ENCODE data around the gene SMPDL3A. TPM values are rescaled to one million over a fixed set of nuclear protein-coding genes. Genes with fewer than 3 reads are reported as not detected.

Gene SMPDL3A
- total RNA-seq, 1 experiment from 2014 or later = 3.5 TPM

DNA sequence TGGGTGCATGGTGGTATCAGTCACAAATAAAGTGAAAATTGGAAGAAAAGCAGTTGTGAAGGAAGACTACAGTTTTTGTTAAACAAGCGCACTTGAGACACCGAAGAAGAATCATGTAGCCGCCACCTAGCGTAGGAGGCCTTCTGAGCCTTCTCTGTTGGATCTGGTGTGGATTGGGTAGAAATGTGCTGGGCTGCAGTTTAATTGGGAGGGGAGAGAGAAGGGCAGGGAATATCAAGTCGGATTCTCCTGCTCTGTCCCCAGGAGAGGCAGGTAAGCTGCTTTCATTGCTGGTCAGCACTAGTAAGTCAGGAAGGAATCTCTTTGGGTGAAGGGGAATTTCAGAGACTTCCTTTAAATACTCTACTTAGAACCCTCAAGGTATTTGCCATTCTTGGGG is 10.8 kb upstream of the SMPDL3A start:
- Mint-ChIP-seq H3K36me3 (ENCODE audit: insufficient read depth, unreplicated experiment) (no peaks in the 10 kb centered on the region), H3K27ac (ENCODE audit: low read depth, unreplicated experiment) (no peak overlapping the region), H3K27me3 (ENCODE audit: insufficient read depth, unreplicated experiment) (no peaks in the 10 kb centered on the region), H3K4me3 (ENCODE audit: unreplicated experiment) (no peak overlapping the region), H3K4me1 (ENCODE audit: insufficient read depth, unreplicated experiment) (no peaks in the 10 kb centered on the region), H3K9me3 (ENCODE audit: unreplicated experiment) (no peaks in the 10 kb centered on the region)
- intact Hi-C loops (cut with micrococcal nuclease) = no loop called here
- CTCF ChIA-PET = interaction anchor here (0.7 to 2.1 kb wide), 3 partner anchors 11 to 47 kb away, joined by 3 to 5 read pairs (median 3); partner anchors contain the start of gene SMPDL3A
- TF ChIP-seq, protein P1, sequence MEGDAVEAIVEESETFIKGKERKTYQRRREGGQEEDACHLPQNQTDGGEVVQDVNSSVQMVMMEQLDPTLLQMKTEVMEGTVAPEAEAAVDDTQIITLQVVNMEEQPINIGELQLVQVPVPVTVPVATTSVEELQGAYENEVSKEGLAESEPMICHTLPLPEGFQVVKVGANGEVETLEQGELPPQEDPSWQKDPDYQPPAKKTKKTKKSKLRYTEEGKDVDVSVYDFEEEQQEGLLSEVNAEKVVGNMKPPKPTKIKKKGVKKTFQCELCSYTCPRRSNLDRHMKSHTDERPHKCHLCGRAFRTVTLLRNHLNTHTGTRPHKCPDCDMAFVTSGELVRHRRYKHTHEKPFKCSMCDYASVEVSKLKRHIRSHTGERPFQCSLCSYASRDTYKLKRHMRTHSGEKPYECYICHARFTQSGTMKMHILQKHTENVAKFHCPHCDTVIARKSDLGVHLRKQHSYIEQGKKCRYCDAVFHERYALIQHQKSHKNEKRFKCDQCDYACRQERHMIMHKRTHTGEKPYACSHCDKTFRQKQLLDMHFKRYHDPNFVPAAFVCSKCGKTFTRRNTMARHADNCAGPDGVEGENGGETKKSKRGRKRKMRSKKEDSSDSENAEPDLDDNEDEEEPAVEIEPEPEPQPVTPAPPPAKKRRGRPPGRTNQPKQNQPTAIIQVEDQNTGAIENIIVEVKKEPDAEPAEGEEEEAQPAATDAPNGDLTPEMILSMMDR (IDR thresholded peaks at IDR 0.05; ENCODE audit: unreplicated experiment) = no peak
- POLR2A ChIA-PET = interaction anchor here (0.7 kb wide), 1 partner anchor 10 kb away, joined by 3 read pairs; the partner anchor contains the start of gene SMPDL3A
- no TSS peak for BruUV-seq (replicated peaks)
- no peak for DNase-seq (ENCODE audit: unreplicated experiment)

DNA sequence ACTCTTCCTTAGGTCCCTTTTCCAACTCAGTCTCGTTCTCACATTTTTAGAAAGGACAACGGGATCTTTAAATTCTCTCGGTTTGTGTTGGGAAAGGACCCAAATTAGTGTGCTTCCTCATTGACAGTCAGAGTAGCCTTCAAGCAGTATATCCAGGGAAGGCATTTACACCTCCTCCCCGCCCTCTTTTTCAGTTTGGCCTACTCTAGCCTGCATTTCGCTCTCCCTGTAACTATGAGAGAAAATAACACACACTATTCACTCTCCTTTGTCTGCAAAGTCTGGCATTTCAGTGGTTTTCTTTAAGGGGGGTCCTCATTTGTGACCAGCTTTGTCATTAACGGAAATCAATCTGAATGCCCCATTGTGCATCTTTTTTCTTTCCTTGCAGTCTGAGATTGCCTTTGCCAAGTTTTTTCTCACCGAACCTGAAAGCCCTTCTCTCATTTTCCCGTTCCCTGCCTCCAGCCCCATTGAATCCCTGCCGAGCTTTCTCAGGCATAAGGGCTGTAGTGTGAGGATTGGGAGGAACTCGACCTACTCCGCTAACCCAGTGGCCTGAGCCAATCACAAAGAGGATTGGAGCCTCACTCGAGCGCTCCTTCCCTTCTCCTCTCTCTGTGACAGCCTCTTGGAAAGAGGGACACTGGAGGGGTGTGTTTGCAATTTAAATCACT is 9.9 kb upstream of the SMPDL3A start:
- ChIA-PET CTCF (interaction anchor here (0.7 to 2.1 kb wide), 5 partner anchors 8 to 60 kb away, joined by 3 to 6 read pairs (median 5); partner anchors contain the start of gene SMPDL3A), POLR2A (interaction anchor here (0.6 to 2.0 kb wide), 2 partner anchors 10 to 169 kb away, joined by 3 to 12 read pairs; partner anchors contain the start of genes PKIB and SMPDL3A)
- H3K4me3 Mint-ChIP-seq (ENCODE audit: unreplicated experiment) = no peak overlapping the region
- H3K27me3 Mint-ChIP-seq (ENCODE audit: insufficient read depth, unreplicated experiment) = no peaks in the 10 kb centered on the region
- DNase-seq (ENCODE audit: unreplicated experiment) = no peak
- no TSS peak for BruUV-seq (replicated peaks)
- H3K4me1 Mint-ChIP-seq (ENCODE audit: insufficient read depth, unreplicated experiment) = no peaks in the 10 kb centered on the region
- no peaks in the 10 kb centered on the region for H3K36me3 Mint-ChIP-seq (ENCODE audit: insufficient read depth, unreplicated experiment)
- no peak overlapping the region for H3K27ac Mint-ChIP-seq (ENCODE audit: low read depth, unreplicated experiment)
- TF ChIP-seq, protein P1 (IDR thresholded peaks at IDR 0.05; ENCODE audit: unreplicated experiment) = no peak
- intact Hi-C loops (cut with micrococcal nuclease) = no loop called here
- H3K9me3 Mint-ChIP-seq (ENCODE audit: unreplicated experiment) = no peaks in the 10 kb centered on the region

DNA sequence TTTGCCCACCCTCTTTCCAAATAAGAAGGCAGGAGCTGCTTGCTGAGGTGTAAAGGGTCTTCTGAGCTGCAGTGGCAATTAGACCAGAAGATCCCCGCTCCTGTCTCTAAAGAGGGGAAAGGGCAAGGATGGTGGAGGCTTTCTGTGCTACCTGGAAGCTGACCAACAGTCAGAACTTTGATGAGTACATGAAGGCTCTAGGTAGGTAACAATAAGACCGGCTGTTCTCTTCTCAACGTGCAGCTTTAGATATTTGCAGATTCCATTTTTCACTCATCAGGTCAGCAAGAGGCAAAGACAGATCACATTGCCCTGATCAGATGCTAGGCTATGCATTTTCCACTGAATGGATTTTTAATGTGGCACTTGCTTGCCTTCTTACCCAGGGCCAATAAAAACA is 9.4 kb upstream of the SMPDL3A start, which contains the start of gene FABP7:
Gene FABP7, plus strand, starts transcription at position 50 of the 400 bp plus-strand sequence. Its CDS starts 79 bp downstream, at position 129.
- DNase-seq (ENCODE audit: unreplicated experiment) = no peak
- intact Hi-C loops (cut with micrococcal nuclease) = no loop called here
- TF ChIP-seq, protein P1 (IDR thresholded peaks at IDR 0.05; ENCODE audit: unreplicated experiment) = no peak
- Mint-ChIP-seq H3K4me3 (ENCODE audit: unreplicated experiment) (no peak within 1 kb of the TSS), H3K36me3 (ENCODE audit: insufficient read depth, unreplicated experiment) (no peaks in the 10 kb centered on the region), H3K27ac (ENCODE audit: low read depth, unreplicated experiment) (no peak within 1 kb of the TSS), H3K9me3 (ENCODE audit: unreplicated experiment) (no peaks in the 10 kb centered on the region), H3K27me3 (ENCODE audit: insufficient read depth, unreplicated experiment) (no peaks in the 10 kb centered on the region), H3K4me1 (ENCODE audit: insufficient read depth, unreplicated experiment) (no peaks in the 10 kb centered on the region)
- BruUV-seq (replicated peaks) = no TSS peak
- ChIA-PET POLR2A (interaction anchor here (0.6 to 2.0 kb wide), 3 partner anchors 10 to 1657 kb away, joined by 3 to 12 read pairs (median 3); partner anchors contain the start of genes PKIB and SMPDL3A), CTCF (interaction anchor here (0.9 to 2.1 kb wide), 4 partner anchors 9 to 59 kb away, joined by 4 to 6 read pairs (median 6); partner anchors contain the start of gene SMPDL3A)

DNA sequence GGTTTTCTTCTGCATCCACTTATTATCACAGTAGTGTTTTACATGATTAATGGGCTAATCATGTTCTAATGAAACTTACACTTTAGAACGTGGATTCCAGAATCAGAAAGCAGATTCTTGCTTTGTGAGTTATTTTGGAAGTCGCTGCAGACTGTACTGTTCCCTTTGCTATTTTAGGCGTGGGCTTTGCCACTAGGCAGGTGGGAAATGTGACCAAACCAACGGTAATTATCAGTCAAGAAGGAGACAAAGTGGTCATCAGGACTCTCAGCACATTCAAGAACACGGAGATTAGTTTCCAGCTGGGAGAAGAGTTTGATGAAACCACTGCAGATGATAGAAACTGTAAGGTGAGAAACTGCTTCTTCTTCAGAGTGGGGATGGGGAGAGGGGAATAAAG is 8.9 kb upstream of the SMPDL3A start:
- H3K4me1 Mint-ChIP-seq (ENCODE audit: insufficient read depth, unreplicated experiment) = no peaks in the 10 kb centered on the region

More for the DNA sequence above, 8.9 kb upstream of the SMPDL3A start:
- no peak for DNase-seq (ENCODE audit: unreplicated experiment)
- TF ChIP-seq, protein P1 (IDR thresholded peaks at IDR 0.05; ENCODE audit: unreplicated experiment) = no peak
- Mint-ChIP-seq H3K27ac (ENCODE audit: low read depth, unreplicated experiment) (no peak overlapping the region), H3K27me3 (ENCODE audit: insufficient read depth, unreplicated experiment) (no peaks in the 10 kb centered on the region), H3K36me3 (ENCODE audit: insufficient read depth, unreplicated experiment) (no peaks in the 10 kb centered on the region), H3K4me3 (ENCODE audit: unreplicated experiment) (no peak overlapping the region), H3K9me3 (ENCODE audit: unreplicated experiment) (no peaks in the 10 kb centered on the region)
- BruUV-seq (replicated peaks) = no TSS peak
- POLR2A ChIA-PET = interaction anchor here (0.6 to 2.0 kb wide), 3 partner anchors 9 to 1657 kb away, joined by 3 to 12 read pairs (median 3); partner anchors contain the start of genes PKIB and SMPDL3A
- CTCF ChIA-PET = interaction anchor here (0.9 to 2.1 kb wide), 4 partner anchors 9 to 59 kb away, joined by 4 to 6 read pairs (median 6); partner anchors contain the start of gene SMPDL3A
- intact Hi-C loops (cut with micrococcal nuclease) = no loop called here
